Endothelial cell of umbilical vein (primary cell): ENCODE data around the gene APOM. TPM values are rescaled to one million over a fixed set of nuclear protein-coding genes. Genes with fewer than 3 reads are reported as not detected.

Experiments
- BruUV-seq: library from RNA; stranded (reverse); fragments of 400-500 nt; replicated peaks from 2 replicates; lab custom pipeline; 2021; lab: Mats Ljungman, UMichigan
- CTCF ChIA-PET: fragments of 300-600, 350-600 bp; sonication (Branson Sonifier 250); formaldehyde crosslinking; loops from one replicate; lab custom pipeline; 2021; ENCODE audit warnings: antibody characterized with exemption, inconsistent platforms; lab: Charles Lee
- POLR2A ChIA-PET: fragments of 300-600, 350-600 bp; sonication (Branson Sonifier 250); formaldehyde crosslinking; loops from one replicate; lab custom pipeline; 2021; ENCODE audit warnings: antibody characterized with exemption, inconsistent platforms; lab: Charles Lee
- DNase-seq: peaks from one replicate; pipeline ENCODE4 v3.0.0-alpha.2; 2011; ENCODE audit warnings: low read depth, low spot score
- FAIRE-seq: peaks from 2 replicates; lab custom pipeline; 2011; peaks lifted over from hg19 to GRCh38; lab: Jason Lieb, UNC
- H2AFZ ChIP-seq: 2 replicates; pipeline ENCODE4 v1.6.0; 2012; ENCODE audit warnings: low read depth, low read length, control low read depth, inconsistent platforms
- H3K27ac ChIP-seq: 2 replicates; pipeline ENCODE4 v1.5.1; 2011; ENCODE audit warnings: low read depth, mild to moderate bottlenecking, control low read depth, low read length, moderate library complexity; ENCODE audit not compliant: insufficient read depth
- H3K27me3 ChIP-seq, 2 experiments: 2 replicates each; pipeline versions ENCODE4 v1.6.0 to v1.6.1; 2011; ENCODE audit warnings: low read length in 2 of 2, mixed read lengths in 1 of 2; ENCODE audit not compliant: control insufficient read depth in 2 of 2, insufficient read depth in 2 of 2
- H3K36me3 ChIP-seq, 2 experiments: 2 replicates in 1 of 2; 3 replicates in 1 of 2; pipeline ENCODE4 v1.5.1; 2011; ENCODE audit warnings: low read length in 2 of 2, mild to moderate bottlenecking in 1 of 2, moderate library complexity in 1 of 2; ENCODE audit not compliant: control insufficient read depth in 2 of 2, insufficient read depth in 2 of 2; ENCODE audit errors: extremely low read depth in 1 of 2
- H3K4me1 ChIP-seq: 3 replicates; pipeline ENCODE4 v1.5.1; 2011; ENCODE audit warnings: mild to moderate bottlenecking, low read length; ENCODE audit not compliant: control insufficient read depth, insufficient read depth; ENCODE audit errors: extremely low read depth
- H3K4me2 ChIP-seq: 2 replicates; pipeline ENCODE4 v1.6.1; 2011; ENCODE audit warnings: low read length, control low read depth, mixed read lengths; ENCODE audit not compliant: insufficient read depth
- H3K4me3 ChIP-seq, 3 experiments: fragments of 200-600 bp in 1 of 3; sonication (generic), shearing (Covaris generic) in 1 of 3; replicated peaks in 1 of 3; 2 replicates each; pipeline ENCODE4 v1.5.1; 2011 to 2016; ENCODE audit warnings: control low read depth in 3 of 3, low read length in 3 of 3, mild to moderate bottlenecking in 2 of 3, inconsistent platforms in 1 of 3, low read depth in 1 of 3, moderate library complexity in 1 of 3; ENCODE audit not compliant: insufficient read depth in 1 of 3
- H3K79me2 ChIP-seq: 2 replicates; pipeline ENCODE4 v1.6.0; 2012; ENCODE audit warnings: low read length, inconsistent platforms; ENCODE audit not compliant: control insufficient read depth, insufficient read depth
- H3K9ac ChIP-seq: replicated peaks from 2 replicates; pipeline ENCODE3; 2011; ENCODE audit warnings: low read length, control low read depth; ENCODE audit not compliant: insufficient read depth; ENCODE audit errors: extremely low read depth
- H3K9me1 ChIP-seq: replicated peaks from 3 replicates; pipeline ENCODE4 v1.6.0; 2011; ENCODE audit warnings: mild to moderate bottlenecking, low read length; ENCODE audit not compliant: control insufficient read depth, insufficient read depth; ENCODE audit errors: extremely low read depth
- H3K9me3 ChIP-seq: replicated peaks from 2 replicates; pipeline ENCODE4 v1.5.1; 2012; ENCODE audit warnings: low read length, inconsistent platforms; ENCODE audit not compliant: control insufficient read depth, insufficient read depth
- H4K20me1 ChIP-seq: replicated peaks from 2 replicates; pipeline ENCODE3; 2011; ENCODE audit warnings: mild to moderate bottlenecking, low read length; ENCODE audit not compliant: control insufficient read depth, insufficient read depth; ENCODE audit errors: extremely low read depth
- EZH2 ChIP-seq: IDR thresholded peaks from 2 replicates; pipeline ENCODE4 v1.6.1; 2012; ENCODE audit warnings: borderline replicate concordance, low read depth, mild to moderate bottlenecking, moderate library complexity, low read length, inconsistent platforms; ENCODE audit not compliant: severe bottlenecking
- FOS ChIP-seq: IDR thresholded peaks from 2 replicates; pipeline ENCODE4 v1.6.1; 2011; ENCODE audit warnings: mild to moderate bottlenecking, low read length, moderate library complexity, borderline replicate concordance; ENCODE audit not compliant: insufficient read depth
- JUN ChIP-seq: IDR thresholded peaks from 2 replicates; pipeline ENCODE4 v1.6.1; 2011; ENCODE audit warnings: borderline replicate concordance, low read depth; ENCODE audit not compliant: insufficient read length, insufficient read depth
- MAX ChIP-seq: IDR thresholded peaks from 2 replicates; pipeline ENCODE4 v1.6.1; 2011; ENCODE audit not compliant: insufficient read depth, insufficient read length
- MYC ChIP-seq: IDR thresholded peaks from one replicate; pipeline ENCODE4 v1.6.1; 2011; ENCODE audit warnings: mild to moderate bottlenecking, low read depth, low read length
- POLR2AphosphoS5 ChIP-seq: IDR thresholded peaks from 2 replicates; pipeline ENCODE4 v1.6.1; 2012; ENCODE audit warnings: low read depth, mild to moderate bottlenecking, control low read depth, low read length, moderate library complexity; ENCODE audit not compliant: insufficient read depth
- dilution Hi-C: fragments of 300-500 bp; cut with MboI; formaldehyde crosslinking; loops from one replicate; pipeline ENCODE4 v1.15.0; 2019; ENCODE audit warnings: low sequenced_read_pairs; ENCODE audit not compliant: extremely low pct_ligation_motif_present
- intact Hi-C: fragments of 100-400 bp; cut with micrococcal nuclease; formaldehyde crosslinking; loops from one replicate; pipeline ENCODE4 v1.10.0; 2022
- polyA plus RNA-seq, 4 experiments: library from polyadenylated mRNA; depleted of rRNA in 3 of 4; stranded (reverse) in 3 of 4; unstranded in 1 of 4; fragments of >200 nt; gene quantifications; 2 replicates each; pipeline versions ENCODE4 v1.2.1 to v1.2.3, GENCODE V29; 2011 to 2012; ENCODE audit warnings: missing spikeins in 1 of 4
- total RNA-seq: library from RNA; stranded (reverse); gene quantifications from 2 replicates; pipeline ENCODE4 v1.2.3, GENCODE V29; 2021
- TF ChIP-seq, protein P1 (sequence below), 2 donors: IDR thresholded peaks; 1 replicate in 1 of 2; 2 replicates in 1 of 2; pipeline ENCODE4 v1.5.1; 2011; ENCODE audit warnings: low read length in 2 of 2, mild to moderate bottlenecking in 2 of 2, moderate library complexity in 2 of 2, control low read depth in 1 of 2, inconsistent platforms in 1 of 2, low read depth in 1 of 2; ENCODE audit not compliant: insufficient read depth in 1 of 2; ENCODE audit errors: extremely low read depth in 1 of 2

APOM gene
- total and polyA plus RNA-seq, 2 donors (not counting 3 experiments of a cell fraction or from before 2014, with no cell fraction given), result 2.5 TPM; not detected in 1

GRCh38 chr6:31692353-31692752 lies 36.7 kb downstream of the APOM start:
- no peak for TF ChIP-seq EZH2
- no peak for TF ChIP-seq JUN
- TF ChIP-seq FOS, result no peak
- TF ChIP-seq MYC, result no peak
- TF ChIP-seq MAX, result no peak
- no peak for TF ChIP-seq POLR2AphosphoS5
- TF ChIP-seq, protein P1, sequence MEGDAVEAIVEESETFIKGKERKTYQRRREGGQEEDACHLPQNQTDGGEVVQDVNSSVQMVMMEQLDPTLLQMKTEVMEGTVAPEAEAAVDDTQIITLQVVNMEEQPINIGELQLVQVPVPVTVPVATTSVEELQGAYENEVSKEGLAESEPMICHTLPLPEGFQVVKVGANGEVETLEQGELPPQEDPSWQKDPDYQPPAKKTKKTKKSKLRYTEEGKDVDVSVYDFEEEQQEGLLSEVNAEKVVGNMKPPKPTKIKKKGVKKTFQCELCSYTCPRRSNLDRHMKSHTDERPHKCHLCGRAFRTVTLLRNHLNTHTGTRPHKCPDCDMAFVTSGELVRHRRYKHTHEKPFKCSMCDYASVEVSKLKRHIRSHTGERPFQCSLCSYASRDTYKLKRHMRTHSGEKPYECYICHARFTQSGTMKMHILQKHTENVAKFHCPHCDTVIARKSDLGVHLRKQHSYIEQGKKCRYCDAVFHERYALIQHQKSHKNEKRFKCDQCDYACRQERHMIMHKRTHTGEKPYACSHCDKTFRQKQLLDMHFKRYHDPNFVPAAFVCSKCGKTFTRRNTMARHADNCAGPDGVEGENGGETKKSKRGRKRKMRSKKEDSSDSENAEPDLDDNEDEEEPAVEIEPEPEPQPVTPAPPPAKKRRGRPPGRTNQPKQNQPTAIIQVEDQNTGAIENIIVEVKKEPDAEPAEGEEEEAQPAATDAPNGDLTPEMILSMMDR (IDR thresholded peaks at IDR 0.05; ENCODE audit: extremely low read depth in 1 of 2, insufficient read depth in 1 of 2, low read depth in 1 of 2, low read length in 2 of 2), result no peak
- no peak overlapping the region for H2AFZ ChIP-seq
- ChIA-PET POLR2A (no interaction called here), CTCF (interaction anchor here (1.4 to 2.1 kb wide), 2 partner anchors 114 to 138 kb away, joined by 4 to 5 read pairs; partner anchors contain the start of gene LSM2)
- no peak overlapping the region for H3K4me3 ChIP-seq
- no TSS peak for BruUV-seq
- intact Hi-C loops, result no loop called here
- H3K9me3 ChIP-seq, result no peaks in the 10 kb centered on the region
- FAIRE-seq (no peak), DNase-seq (no peak)
- no peak overlapping the region for H3K9ac ChIP-seq
- no peak overlapping the region for H3K4me2 ChIP-seq
- no peaks in the 10 kb centered on the region for H3K27me3 ChIP-seq
- dilution Hi-C loops, result no loop called here
- peaks cover 6 to 46% of the 10 kb centered on the region in 2 experiments for H3K36me3 ChIP-seq
- no peaks in the 10 kb centered on the region for H4K20me1 ChIP-seq
- no peak overlapping the region for H3K27ac ChIP-seq
- no peaks in the 10 kb centered on the region for H3K79me2 ChIP-seq
- peaks cover 10% of the 10 kb centered on the region for H3K4me1 ChIP-seq
- H3K9me1 ChIP-seq, result no peaks in the 10 kb centered on the region
